GM12878 (cell line): ENCODE data around the gene CHD1. TPM values are rescaled to one million over a fixed set of nuclear protein-coding genes. Genes with fewer than 3 reads are reported as not detected.

Experiments
- ATAC-seq: fragments of 200-7000 bp; cut with Tn5 transposase; 3 replicates; pipeline ENCODE4 v1.9.1; 2020; ENCODE audit warnings: mild to moderate bottlenecking, moderate library complexity
- BruUV-seq: library from RNA; stranded (reverse); fragments of 400-500 nt; replicated peaks from 2 replicates; lab custom pipeline; 2021; lab: Mats Ljungman, UMichigan
- CTCF ChIA-PET: fragments of 300-600 bp; sonication (Branson Sonifier 250); formaldehyde crosslinking; extraction: SDS; loops from one replicate; lab custom pipeline; 2021; ENCODE audit warnings: inconsistent platforms; lab: Yijun Ruan, JAX
- POLR2A ChIA-PET: fragments of 350-600 bp; formaldehyde crosslinking; extraction: SDS; loops from one replicate; lab custom pipeline; 2021; ENCODE audit warnings: inconsistent platforms; lab: Charles Lee
- RAD21 ChIA-PET: fragments of 300-600 bp; sonication (Branson Sonifier 250); formaldehyde crosslinking; loops from one replicate; lab custom pipeline; 2023; ENCODE audit warnings: antibody characterized with exemption; ENCODE audit not compliant: unreplicated experiment; lab: Charles Lee
- SMC1A ChIA-PET: fragments of 300-600 bp; sonication (Branson Sonifier 250); formaldehyde crosslinking; loops from one replicate; lab custom pipeline; 2023; ENCODE audit not compliant: unreplicated experiment, uncharacterized antibody; lab: Charles Lee
- DNase-seq: peaks from one replicate; pipeline ENCODE4 v3.0.0-alpha.2; 2011; ENCODE audit warnings: low read depth, low spot score
- FAIRE-seq: peaks from 3 replicates; lab custom pipeline; 2011; peaks lifted over from hg19 to GRCh38; lab: Jason Lieb, UNC
- H2AFZ ChIP-seq: 2 replicates; pipeline ENCODE4 v1.6.0; 2011; ENCODE audit warnings: low read depth, low read length, control low read depth; ENCODE audit not compliant: control insufficient read depth
- H3K27ac ChIP-seq: 2 replicates; pipeline ENCODE4 v1.5.1; 2011; ENCODE audit warnings: control low read depth; ENCODE audit not compliant: control insufficient read depth, insufficient read depth
- H3K27me3 ChIP-seq, 2 experiments: replicated peaks in 1 of 2; 2 replicates each; pipeline versions ENCODE4 v1.6.0 to v1.6.1; 2011; ENCODE audit warnings: low read length in 1 of 2; ENCODE audit not compliant: control insufficient read depth in 2 of 2, insufficient read depth in 2 of 2
- H3K36me3 ChIP-seq, 2 experiments: 2 replicates each; pipeline ENCODE4 v1.5.1; 2011; ENCODE audit warnings: low read length in 1 of 2; ENCODE audit not compliant: control insufficient read depth in 2 of 2, insufficient read depth in 2 of 2
- H3K4me1 ChIP-seq: 2 replicates; pipeline ENCODE4 v1.6.1; 2011; ENCODE audit warnings: mild to moderate bottlenecking, low read length, moderate library complexity, mixed read lengths; ENCODE audit not compliant: control insufficient read depth, insufficient read depth
- H3K4me2 ChIP-seq: 2 replicates; pipeline ENCODE4 v1.6.0; 2011; ENCODE audit warnings: control low read depth; ENCODE audit not compliant: control insufficient read depth, insufficient read depth
- H3K4me3 ChIP-seq: fragments of 200-600 bp; sonication (generic); 2 replicates; pipeline ENCODE4 v1.5.1; 2016
- H3K79me2 ChIP-seq: 2 replicates; pipeline ENCODE4 v1.6.0; 2011; ENCODE audit warnings: low read length; ENCODE audit not compliant: control insufficient read depth, insufficient read depth
- H3K9ac ChIP-seq: 2 replicates; pipeline ENCODE4 v1.8.0; 2011; ENCODE audit warnings: low read length, control low read depth, mixed read lengths; ENCODE audit not compliant: control insufficient read depth, insufficient read depth
- H3K9me3 ChIP-seq: replicated peaks from 3 replicates; pipeline ENCODE4 v1.5.1; 2011; ENCODE audit warnings: mild to moderate bottlenecking, low read length; ENCODE audit not compliant: control insufficient read depth, insufficient read depth
- H4K20me1 ChIP-seq: 2 replicates; pipeline ENCODE4 v1.6.0; 2011; ENCODE audit not compliant: control insufficient read depth, insufficient read depth
- BACH1 ChIP-seq: fragments of 450-650 bp; IDR thresholded peaks from 2 replicates; pipeline ENCODE4 v1.6.1; 2017; ENCODE audit warnings: mild to moderate bottlenecking, borderline replicate concordance
- BCLAF1 ChIP-seq: fragments of 450-650 bp; IDR thresholded peaks from 2 replicates; pipeline ENCODE4 v1.6.1; 2017; ENCODE audit warnings: antibody characterized with exemption, mild to moderate bottlenecking, moderate library complexity
- CHD1 ChIP-seq: IDR thresholded peaks from 2 replicates; pipeline ENCODE4 v1.6.1; 2012; ENCODE audit warnings: low read depth, low read length, improper control_type of control experiment
- FOXM1 ChIP-seq: IDR thresholded peaks from 2 replicates; pipeline ENCODE4 v1.6.1; 2012; ENCODE audit warnings: low read depth, mild to moderate bottlenecking, inconsistent platforms, low read length, moderate library complexity
- HCFC1 ChIP-seq: fragments of 150-350 bp; IDR thresholded peaks from 2 replicates; pipeline ENCODE4 v1.6.1; 2014; ENCODE audit warnings: low read length
- IKZF1 ChIP-seq: fragments of 450-650 bp; conservative IDR thresholded peaks from 2 replicates; pipeline ENCODE4 v1.6.1; 2017; ENCODE audit warnings: antibody characterized with exemption, mild to moderate bottlenecking
- PBX3 ChIP-seq: IDR thresholded peaks from 2 replicates; pipeline ENCODE4 v1.6.1; 2011; ENCODE audit warnings: mild to moderate bottlenecking, low read depth, low read length, moderate library complexity; ENCODE audit not compliant: insufficient replicate concordance
- SIX5 ChIP-seq: IDR thresholded peaks from 2 replicates; pipeline ENCODE4 v1.6.1; 2011; ENCODE audit warnings: mild to moderate bottlenecking, low read depth, low read length, moderate library complexity; ENCODE audit not compliant: severe bottlenecking
- SP1 ChIP-seq: IDR thresholded peaks from one replicate; pipeline ENCODE4 v1.6.1; 2011; ENCODE audit warnings: low read depth, low read length
- TARDBP ChIP-seq: IDR thresholded peaks from 2 replicates; pipeline ENCODE4 v1.6.1; 2016; ENCODE audit warnings: borderline replicate concordance
- ZNF207 ChIP-seq: fragments of 450-650 bp; IDR thresholded peaks from 2 replicates; pipeline ENCODE4 v1.6.1; 2014; ENCODE audit warnings: antibody characterized with exemption, mild to moderate bottlenecking, borderline replicate concordance
- WGBS: methylation state at CpG from one replicate; pipeline ENCODE4 v1.1.6; 2016; ENCODE audit warnings: low lambda C conversion rate; ENCODE audit not compliant: insufficient replicate concordance, insufficient coverage; ENCODE audit errors: missing lambda C conversion rate; 5-methylcytosine and 5-hydroxymethylcytosine counted together
- in situ Hi-C: fragments of 300-500 bp; cut with MboI; formaldehyde crosslinking; loops from 9 replicates; pipeline ENCODE4 v1.14.3; 2018; ENCODE audit warnings: mixed read lengths
- intact Hi-C: fragments of 100-400 bp; cut with micrococcal nuclease; formaldehyde crosslinking; loops from one replicate; pipeline ENCODE4 v1.14.2; 2022; ENCODE audit not compliant: unreplicated experiment
- polyA plus RNA-seq, 11 experiments: library from polyadenylated mRNA; depleted of rRNA in 4 of 11; unstranded in 6 of 11; stranded (reverse) in 5 of 11; fragments of >200 nt; fragmentation: Nextera tagmentation in 4 of 11; fragmentation: Illumina TruSeq in 1 of 11; extraction: Ambion mirVana in 4 of 11; extraction: Trizol in 1 of 11; gene quantifications; 1 replicate in 1 of 11; 2 replicates in 10 of 11; pipeline versions ENCODE4 v1.2.1 to v1.2.3, GENCODE V29; 2011 to 2016; ENCODE audit warnings: inconsistent platforms in 2 of 11, missing spikeins in 2 of 11, low read depth in 1 of 11
- total RNA-seq, 4 experiments: library from RNA; depleted of rRNA in 3 of 4; stranded (reverse); fragments of >200 nt in 3 of 4; fragmentation: Illumina TruSeq in 1 of 4; extraction: Trizol in 1 of 4; gene quantifications; 2 replicates each; pipeline versions ENCODE4 v1.2.1 to v1.2.3, GENCODE V29; 2013 to 2021

The CHD1 gene
- total and polyA plus RNA-seq, 10 of the 15 experiments (the other 5 are each of a cell fraction or from before 2014, with no cell fraction given), result 25.5 to 158 (median 50.5) TPM

- no peaks in the 10 kb centered on the region for H3K9me3 ChIP-seq
- ATAC-seq (peak; percentile 62), FAIRE-seq (no peak), DNase-seq (no peak)
- no peaks in the 10 kb centered on the region for H4K20me1 ChIP-seq
- no TSS peak for BruUV-seq
- no peaks in the 10 kb centered on the region for H3K36me3 ChIP-seq
- no peak overlapping the region for H3K4me3 ChIP-seq
- H3K4me1 ChIP-seq, result no peaks in the 10 kb centered on the region
- ChIA-PET SMC1A (interaction anchor here (0.6 to 1.3 kb wide), 4 partner anchors 38 to 1594 kb away, joined by 3 to 4 read pairs (median 4); no protein-coding TSS in a partner anchor), RAD21 (interaction anchor here (1.0 kb wide), 2 partner anchors 38 to 56 kb away, joined by 3 read pairs; no protein-coding TSS in a partner anchor), CTCF (interaction anchor here (0.7 to 1.8 kb wide), 6 partner anchors 15 to 1597 kb away, joined by 3 to 8 read pairs (median 3); no protein-coding TSS in a partner anchor), POLR2A (interaction anchor here (0.6 to 0.7 kb wide), 2 partner anchors 296 to 1829 kb away, joined by 3 read pairs; no protein-coding TSS in a partner anchor)
- intact Hi-C loops (loop anchor here (2.0 to 10.0 kb wide), 5 partner anchors 57 to 1593 kb away; no protein-coding TSS in a partner anchor), in situ Hi-C loops (no loop called here)
- no peaks in the 10 kb centered on the region for H3K79me2 ChIP-seq
- no peak overlapping the region for H3K4me2 ChIP-seq
- no peak overlapping the region for H3K27ac ChIP-seq
- no peaks in the 10 kb centered on the region for H3K27me3 ChIP-seq
- no peak overlapping the region for H3K9ac ChIP-seq
- no peak overlapping the region for H2AFZ ChIP-seq
- WGBS, result 63% methylated on average over 4 of the region's 4 CpGs
- no peak for TF ChIP-seq TARDBP
Observed at GRCh38 chr5:98825582-98826375, 103.0 kb downstream of the CHD1 start.

- FAIRE-seq (no peak), ATAC-seq (no peak), DNase-seq (no peak)
- Histone ChIP-seq H3K4me2 (no peak overlapping the region), H2AFZ (no peak overlapping the region), H3K36me3 (no peaks in the 10 kb centered on the region), H3K9me3 (no peaks in the 10 kb centered on the region), H3K79me2 (no peaks in the 10 kb centered on the region), H3K4me1 (no peaks in the 10 kb centered on the region), H3K9ac (no peak overlapping the region), H3K27ac (no peak overlapping the region), H4K20me1 (no peaks in the 10 kb centered on the region), H3K4me3 (no peak overlapping the region), H3K27me3 (no peaks in the 10 kb centered on the region)
- intact Hi-C loops (no loop called here), in situ Hi-C loops (no loop called here)
- CTCF ChIA-PET, result interaction anchor here (1.4 kb wide), 1 partner anchor 23 kb away, joined by 3 read pairs; no protein-coding TSS in a partner anchor
- SMC1A ChIA-PET, result interaction anchor here (1.8 kb wide), 1 partner anchor 21 kb away, joined by 3 read pairs; no protein-coding TSS in a partner anchor
- POLR2A ChIA-PET, result no interaction called here
- no TSS peak for BruUV-seq
- RAD21 ChIA-PET, result no interaction called here
- 71% methylated on average over 6 of the region's 6 CpGs for WGBS
- TF ChIP-seq CHD1 (no peak), PBX3 (no peak), SIX5 (no peak), HCFC1 (no peak), BACH1 (no peak), ZNF207 (no peak), IKZF1 (no peak), SP1 (no peak), FOXM1 (no peak), BCLAF1 (no peak)
Observed at GRCh38 chr5:98816582-98817222, 112.1 kb downstream of the CHD1 start.
